ENCODE measurements around the gene HCAR3.
"Not testable (repeated sequence)": the region's sequence is repeated elsewhere in the genome, so short reads cannot be mapped to it uniquely, and the experiment has no call there.

The HCAR3 gene

GRCh38 chr12:122716658-122717057, at the start of gene HCAR3:
HCAR3 (minus strand) TSS chr12:122716811; CDS start chr12:122716737, 74 bp downstream.
- not testable (repeated sequence) for DNase-seq (ENCODE audit: low read depth)

GRCh38 chr12:122757568-122757967, 41.0 kb upstream of the HCAR3 start:
- TF ChIP-seq CTCF (conservative IDR thresholded peaks at IDR 0.05; ENCODE audit: control insufficient read depth, insufficient read depth, low read depth, low read length), result no peak
- no peak overlapping the region for H3K4me3 ChIP-seq (ENCODE audit: control insufficient read depth, low read depth, low read length)
- DNase-seq (ENCODE audit: low read depth), result no peak

More at GRCh38 chr12:122716658-122717057, at the start of gene HCAR3:
- H3K4me3 ChIP-seq (ENCODE audit: control insufficient read depth, low read depth, low read length), result not testable (repeated sequence)

GRCh38 chr12:122754790-122755189, 38.2 kb upstream of the HCAR3 start:
- H3K4me3 ChIP-seq (ENCODE audit: control insufficient read depth, low read depth, low read length), result no peak overlapping the region
- no peak for TF ChIP-seq CTCF (conservative IDR thresholded peaks at IDR 0.05; ENCODE audit: control insufficient read depth, insufficient read depth, low read depth, low read length)
- no peak for DNase-seq (ENCODE audit: low read depth)

GRCh38 chr12:122753319-122753650, 36.7 kb upstream of the HCAR3 start:
- no peak for TF ChIP-seq CTCF (conservative IDR thresholded peaks at IDR 0.05; ENCODE audit: control insufficient read depth, insufficient read depth, low read depth, low read length)
- peak overlapping the region; percentile 97 for H3K4me3 ChIP-seq (ENCODE audit: control insufficient read depth, low read depth, low read length)
- DNase-seq (ENCODE audit: low read depth), result no peak

- DNase-seq (ENCODE audit: low read depth), result peak; percentile 99
- peak; percentile 62 for TF ChIP-seq CTCF (conservative IDR thresholded peaks at IDR 0.05; ENCODE audit: control insufficient read depth, insufficient read depth, low read depth, low read length)
- H3K4me3 ChIP-seq (ENCODE audit: control insufficient read depth, low read depth, low read length), result peak within 1 kb of the TSS; percentile 97
Observed at GRCh38 chr12:122752464-122753318, 36.1 kb upstream of the HCAR3 start, which contains the start of gene DENR. DENR (plus strand) TSS chr12:122752824; CDS start chr12:122753702, 878 bp downstream.

- not testable (repeated sequence) for DNase-seq (ENCODE audit: low read depth)
Observed at GRCh38 chr12:122750781-122751515, 34.3 kb upstream of the HCAR3 start.

GRCh38 chr12:122749569-122750332, 33.1 kb upstream of the HCAR3 start:
- peak; percentile 9 for DNase-seq (ENCODE audit: low read depth)
- H3K4me3 ChIP-seq (ENCODE audit: control insufficient read depth, low read depth, low read length), result no peak overlapping the region
- TF ChIP-seq CTCF (conservative IDR thresholded peaks at IDR 0.05; ENCODE audit: control insufficient read depth, insufficient read depth, low read depth, low read length), result no peak

More at GRCh38 chr12:122750781-122751515, 34.3 kb upstream of the HCAR3 start:
- H3K4me3 ChIP-seq (ENCODE audit: control insufficient read depth, low read depth, low read length), result not testable (repeated sequence)
